Cardiac fibroblast (primary cell): ENCODE data around the gene CEP78.

Experiments used
- DNase-seq, 2 donors: peaks; one replicate each; pipeline versions ENCODE4 v3.0.0 to v3.0.0-alpha.2; 2010; ENCODE audit warnings: low read depth in 2 of 2
- H3K4me3 ChIP-seq, 2 donors: replicated peaks in 1 of 2; 1 replicate in 1 of 2; 2 replicates in 1 of 2; pipeline ENCODE4 v1.5.1; 2011; ENCODE audit warnings: low read depth in 2 of 2, low read length in 2 of 2, mild to moderate bottlenecking in 2 of 2, moderate library complexity in 1 of 2
- TF ChIP-seq, protein P1 (sequence below): IDR thresholded peaks from one replicate; pipeline ENCODE4 v1.5.1; 2011; ENCODE audit warnings: low read depth, mild to moderate bottlenecking, low read length, inconsistent platforms

Gene CEP78

DNA sequence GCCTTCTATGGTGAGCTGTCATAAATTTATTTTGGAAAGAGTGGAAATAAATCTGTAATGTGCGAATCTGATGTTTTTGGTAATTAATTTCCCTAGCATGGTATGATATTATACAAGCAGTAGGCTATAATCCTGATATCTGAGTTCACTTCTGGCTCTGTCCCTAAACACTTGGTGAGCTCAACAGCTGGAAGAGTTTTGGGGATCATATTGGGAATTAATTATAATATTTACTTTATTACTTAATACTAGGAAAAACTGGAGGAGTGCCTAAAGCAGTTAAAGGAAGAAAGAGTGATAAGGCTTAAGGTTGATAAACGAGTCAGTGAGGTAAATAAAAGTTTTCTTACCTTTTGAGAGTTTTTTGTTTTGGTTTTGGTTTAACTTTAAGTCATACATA, 26.8 kb downstream of the CEP78 start:
- H3K4me3 ChIP-seq, result no peak overlapping the region
- no peak for DNase-seq
- TF ChIP-seq, protein P1, sequence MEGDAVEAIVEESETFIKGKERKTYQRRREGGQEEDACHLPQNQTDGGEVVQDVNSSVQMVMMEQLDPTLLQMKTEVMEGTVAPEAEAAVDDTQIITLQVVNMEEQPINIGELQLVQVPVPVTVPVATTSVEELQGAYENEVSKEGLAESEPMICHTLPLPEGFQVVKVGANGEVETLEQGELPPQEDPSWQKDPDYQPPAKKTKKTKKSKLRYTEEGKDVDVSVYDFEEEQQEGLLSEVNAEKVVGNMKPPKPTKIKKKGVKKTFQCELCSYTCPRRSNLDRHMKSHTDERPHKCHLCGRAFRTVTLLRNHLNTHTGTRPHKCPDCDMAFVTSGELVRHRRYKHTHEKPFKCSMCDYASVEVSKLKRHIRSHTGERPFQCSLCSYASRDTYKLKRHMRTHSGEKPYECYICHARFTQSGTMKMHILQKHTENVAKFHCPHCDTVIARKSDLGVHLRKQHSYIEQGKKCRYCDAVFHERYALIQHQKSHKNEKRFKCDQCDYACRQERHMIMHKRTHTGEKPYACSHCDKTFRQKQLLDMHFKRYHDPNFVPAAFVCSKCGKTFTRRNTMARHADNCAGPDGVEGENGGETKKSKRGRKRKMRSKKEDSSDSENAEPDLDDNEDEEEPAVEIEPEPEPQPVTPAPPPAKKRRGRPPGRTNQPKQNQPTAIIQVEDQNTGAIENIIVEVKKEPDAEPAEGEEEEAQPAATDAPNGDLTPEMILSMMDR, result no peak

DNA sequence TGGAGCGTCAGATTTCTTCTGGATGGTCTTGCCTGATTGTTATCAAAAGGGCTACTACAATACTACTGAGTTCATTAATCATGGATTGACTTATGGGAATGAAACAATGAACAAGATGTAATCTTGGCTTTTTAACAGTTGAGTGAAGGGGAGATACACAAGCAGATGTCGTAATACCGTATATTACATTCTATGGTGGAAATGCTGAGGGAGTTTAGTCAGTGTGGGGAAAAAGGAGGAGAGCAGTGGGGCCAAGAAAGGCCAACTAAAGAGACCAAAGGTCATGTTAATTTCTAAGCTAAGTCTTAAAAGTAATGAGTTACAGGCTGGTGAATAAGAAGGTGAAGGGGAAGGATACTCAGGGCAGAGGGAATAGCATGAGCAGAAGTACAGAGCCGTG, 32.0 kb downstream of the CEP78 start:
- no peak for DNase-seq
- H3K4me3 ChIP-seq, result no peak overlapping the region
- TF ChIP-seq, protein P1, result no peak

DNA sequence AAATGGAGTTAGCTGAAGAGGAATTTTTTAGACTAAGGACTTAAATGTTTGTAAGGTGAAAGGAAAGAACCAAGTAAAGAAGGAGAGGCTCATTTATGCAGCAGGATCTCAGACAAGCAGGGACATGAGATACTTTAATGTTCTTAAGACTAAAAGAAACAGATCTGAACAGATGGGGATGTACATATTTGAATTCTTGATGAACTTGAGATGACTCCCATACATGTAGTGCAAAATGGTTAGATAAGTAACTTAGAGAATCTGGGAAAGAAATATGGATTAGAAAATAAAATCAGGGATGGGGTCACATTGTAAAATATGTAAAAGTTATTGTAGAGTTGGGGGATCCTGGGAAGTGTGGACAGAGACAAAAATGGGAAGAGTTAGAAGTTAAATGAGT, 33.9 kb downstream of the CEP78 start:
- no peak for DNase-seq
- TF ChIP-seq, protein P1, result no peak
- H3K4me3 ChIP-seq, result no peak overlapping the region

DNA sequence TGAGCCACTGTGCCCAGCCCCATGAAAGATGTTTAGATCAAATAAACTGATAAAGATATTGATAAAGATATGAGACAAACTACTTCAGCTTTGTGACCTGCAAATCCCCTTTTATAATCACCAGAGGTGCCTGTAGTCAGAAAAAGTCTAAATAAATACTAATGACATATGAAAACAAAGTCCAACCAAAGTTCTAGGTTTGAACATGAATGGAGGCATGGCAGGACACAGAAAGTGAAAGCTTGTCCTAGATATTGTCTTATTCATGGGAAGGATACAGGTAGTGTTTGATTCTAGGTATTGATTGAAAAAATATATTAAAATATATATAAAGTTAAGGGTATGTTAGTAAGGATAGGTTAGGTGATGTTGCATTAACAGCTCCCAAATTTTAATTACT, 36.4 kb downstream of the CEP78 start:
- no peak for DNase-seq
- TF ChIP-seq, protein P1, result no peak
- no peak overlapping the region for H3K4me3 ChIP-seq

DNA sequence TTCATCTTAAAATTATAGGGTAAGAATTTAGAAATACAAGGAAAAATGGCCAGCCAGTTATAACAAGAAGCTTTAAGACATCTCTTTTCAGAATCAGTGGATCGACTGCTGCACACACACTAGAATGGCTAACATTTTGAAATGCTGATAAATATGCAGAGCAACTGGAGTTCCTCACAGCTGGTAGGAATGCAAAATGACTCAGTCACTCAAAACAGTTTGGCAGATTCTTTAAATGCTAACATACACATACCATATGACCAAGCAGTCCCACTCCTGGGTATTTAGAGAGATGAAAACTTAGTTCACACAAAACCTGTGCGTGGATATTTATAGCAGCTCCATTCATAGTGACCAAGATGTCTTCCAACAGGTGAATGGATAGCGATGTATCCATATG, 37.9 kb downstream of the CEP78 start:
- no peak overlapping the region for H3K4me3 ChIP-seq
- TF ChIP-seq, protein P1, result no peak
- DNase-seq, result peak in 1 of 2 donors; percentile 44

DNA sequence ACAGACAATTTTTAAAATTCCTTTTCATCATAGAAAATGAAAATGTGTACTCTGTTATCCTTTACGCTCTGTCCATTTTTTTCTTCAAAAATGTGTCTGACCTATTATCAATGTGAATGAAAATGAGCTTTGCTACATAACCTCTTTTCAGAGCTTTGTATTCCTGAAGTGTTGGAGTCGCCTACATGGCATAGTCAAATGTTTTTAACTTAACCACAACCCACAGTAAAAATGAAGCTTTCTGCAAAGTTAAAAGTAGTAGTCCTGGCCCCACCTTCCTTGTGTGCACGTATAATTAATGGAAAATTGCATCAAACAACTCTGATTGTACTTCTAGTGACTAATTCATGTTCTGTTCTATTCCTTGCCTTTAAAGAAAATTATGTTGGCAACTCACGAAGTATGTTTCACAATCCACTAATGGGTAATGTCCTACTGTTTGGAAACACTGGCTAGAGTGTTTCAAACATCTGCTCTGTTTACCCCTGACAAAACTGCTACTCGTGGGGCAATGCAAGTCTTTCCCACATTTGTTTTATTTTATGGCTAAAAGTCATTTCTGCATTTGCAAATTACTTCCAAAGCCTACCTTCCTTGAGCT, 42.4 kb downstream of the CEP78 start:
- peak; percentile 83 to 88 for DNase-seq
- TF ChIP-seq, protein P1, result no peak
- H3K4me3 ChIP-seq, result no peak overlapping the region

DNA sequence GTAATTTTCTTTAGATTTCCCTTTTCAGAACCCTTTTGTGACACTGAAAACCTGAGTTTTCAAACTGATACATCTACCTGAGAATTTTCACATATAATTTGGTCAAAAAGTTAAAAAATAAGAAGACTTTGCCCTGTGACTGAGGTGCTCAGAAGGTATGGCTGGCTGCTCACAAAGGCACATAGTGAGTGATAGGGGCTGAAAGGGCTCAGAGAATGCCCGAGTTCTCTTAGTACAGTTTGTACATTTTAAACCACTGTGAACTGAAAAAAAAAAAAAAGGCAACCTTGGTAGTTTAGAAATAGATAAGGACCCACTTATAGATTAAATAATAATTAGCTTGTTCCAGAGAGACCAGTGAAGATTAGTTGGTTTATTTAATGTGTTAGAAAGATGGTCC, 42.9 kb downstream of the CEP78 start:
- DNase-seq, result no peak
- TF ChIP-seq, protein P1, result no peak
- no peak overlapping the region for H3K4me3 ChIP-seq
